ENCODE results near the gene RPTOR.
"Not testable (repeated sequence)": the region's sequence is repeated elsewhere in the genome, so short reads cannot be mapped to it uniquely, and the experiment has no call there.

RPTOR gene

DNA sequence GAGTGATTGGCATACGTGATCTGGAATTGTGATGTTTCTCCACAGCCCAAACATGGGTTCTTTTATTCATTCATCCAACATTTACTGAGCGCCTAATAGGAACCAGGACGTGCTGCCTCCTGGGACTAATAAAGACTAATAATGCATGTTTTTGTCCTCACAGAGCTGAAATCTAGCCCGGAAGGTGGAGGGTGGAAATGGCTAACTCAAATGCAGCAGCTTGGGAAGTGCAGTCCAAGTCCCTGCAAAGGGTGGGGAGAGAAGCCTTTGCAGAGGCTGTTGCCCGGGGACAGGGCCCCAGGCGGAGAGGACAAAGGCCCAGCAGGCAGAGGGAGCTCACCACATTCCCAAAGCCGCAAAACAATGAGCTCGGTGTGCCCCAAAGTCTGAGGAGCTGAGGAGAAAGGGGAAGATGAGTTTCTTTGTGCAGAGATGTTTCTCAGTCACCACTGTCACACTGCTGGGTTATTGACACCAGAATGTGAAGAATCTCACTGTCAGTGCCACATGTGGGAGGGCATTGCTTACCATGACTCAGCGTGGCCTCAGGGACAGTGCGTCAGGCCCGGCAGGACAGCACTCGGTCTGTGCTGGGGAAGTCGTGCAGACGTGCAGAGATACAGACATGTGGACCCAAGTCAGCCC is 328.8 kb downstream of the RPTOR start:
- peak; percentile 75 to 88 for DNase-seq

DNA sequence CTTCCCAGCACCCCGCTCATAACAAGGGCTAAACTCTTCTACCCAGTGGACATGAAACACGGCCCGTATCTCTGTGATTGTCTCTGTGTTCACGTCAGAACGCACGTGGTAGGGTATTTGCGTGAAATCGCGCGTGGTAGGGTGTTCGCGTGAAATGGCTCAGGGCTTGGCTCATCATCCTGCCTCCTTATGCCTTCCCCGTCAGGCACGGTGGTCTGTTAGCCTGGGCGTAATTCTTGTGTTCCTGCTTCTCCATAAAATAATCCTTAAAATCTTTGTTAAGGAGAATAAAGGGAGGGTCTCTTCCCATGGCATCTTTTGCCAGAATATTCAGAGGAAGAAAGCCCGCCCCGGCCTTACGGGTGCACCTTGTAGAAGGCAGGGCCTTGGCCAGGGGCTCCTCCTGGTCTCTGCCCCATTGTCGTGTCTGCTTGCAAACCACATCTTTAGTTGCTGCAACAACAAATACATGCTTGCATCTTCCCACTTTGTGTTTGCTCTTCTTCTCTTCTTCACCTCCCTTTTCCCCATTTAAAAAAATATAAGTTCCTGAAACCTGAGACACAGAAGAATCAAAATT is 330.3 kb downstream of the RPTOR start:
- no peak for DNase-seq

DNA sequence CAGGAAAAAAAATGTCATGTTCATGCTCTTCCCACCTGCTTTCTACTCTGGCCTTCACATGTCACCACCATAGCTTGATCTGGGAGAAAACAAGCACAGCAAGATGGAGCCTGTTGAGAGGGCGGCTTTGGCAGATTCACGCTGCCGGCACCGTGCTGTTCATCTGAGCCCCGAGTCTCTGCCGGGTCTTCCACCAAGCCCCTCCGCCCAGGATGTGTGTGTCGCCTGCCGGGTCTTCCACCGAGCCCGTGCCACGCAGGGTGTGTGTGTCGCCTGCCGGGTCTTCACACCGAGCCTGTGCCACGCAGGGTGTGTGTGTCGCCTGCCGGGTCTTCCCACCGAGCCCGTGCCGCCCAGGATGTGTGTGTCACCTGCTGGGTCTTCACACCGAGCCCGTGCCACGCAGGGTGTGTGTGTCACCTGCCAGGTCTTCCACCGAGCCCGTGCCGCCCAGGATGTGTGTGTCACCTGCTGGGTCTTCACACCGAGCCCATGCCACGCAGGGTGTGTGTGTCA is 330.9 kb downstream of the RPTOR start:
- not testable (repeated sequence) for DNase-seq

DNA sequence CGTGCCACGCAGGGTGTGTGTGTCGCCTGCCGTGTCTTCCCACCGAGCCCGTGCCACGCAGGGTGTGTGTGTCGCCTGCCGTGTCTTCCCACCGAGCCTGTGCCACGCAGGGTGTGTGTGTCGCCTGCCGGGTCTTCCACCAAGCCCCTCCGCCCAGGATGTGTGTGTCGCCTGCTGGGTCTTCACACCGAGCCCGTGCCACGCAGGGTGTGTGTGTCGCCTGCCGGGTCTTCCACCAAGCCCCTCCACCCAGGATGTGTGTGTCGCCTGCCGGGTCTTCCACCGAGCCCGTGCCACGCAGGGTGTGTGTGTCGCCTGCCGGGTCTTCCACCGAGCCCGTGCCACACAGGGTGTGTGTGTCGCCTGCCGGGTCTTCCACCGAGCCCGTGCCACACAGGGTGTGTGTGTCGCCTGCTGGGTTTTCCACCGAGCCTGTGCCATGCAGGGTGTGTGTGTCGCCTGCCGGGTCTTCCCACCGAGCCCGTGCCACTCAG is 331.9 kb downstream of the RPTOR start:
- DNase-seq = not testable (repeated sequence)

DNA sequence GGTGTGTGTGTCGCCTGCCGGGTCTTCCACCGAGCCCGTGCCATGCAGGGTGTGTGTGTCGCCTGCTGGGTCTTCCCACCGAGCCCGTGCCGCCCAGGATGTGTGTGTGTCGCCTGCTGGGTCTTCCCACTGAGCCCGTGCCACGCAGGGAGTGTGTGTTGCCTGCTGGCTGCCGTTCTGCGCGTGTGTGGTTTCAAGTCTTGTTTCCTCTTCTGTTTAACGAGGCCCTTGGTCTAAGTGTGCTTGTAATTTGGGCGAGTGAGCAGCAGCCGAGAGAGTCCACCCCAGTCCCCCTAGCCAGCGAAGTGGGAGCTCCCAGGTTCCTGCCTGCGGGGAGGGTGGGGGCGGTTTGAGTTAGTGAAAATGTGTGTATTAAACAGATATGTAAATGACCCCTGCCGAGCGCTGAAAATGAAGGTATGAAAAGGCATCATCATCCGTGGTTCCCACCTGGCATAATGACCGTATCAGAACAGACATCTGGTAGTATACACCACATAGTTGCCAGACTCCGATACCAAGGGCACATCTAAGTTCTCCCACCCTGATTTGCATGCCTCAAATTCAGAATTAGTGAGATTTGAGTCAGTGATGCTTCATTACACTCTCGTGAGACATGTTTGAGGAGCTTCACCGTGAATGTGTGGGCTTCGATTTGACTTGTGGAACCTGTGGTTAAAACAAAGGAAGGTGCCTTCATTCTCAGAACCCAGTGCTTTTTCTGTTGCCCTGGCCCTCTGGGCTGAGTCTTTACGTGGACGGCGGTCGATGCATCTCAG is 332.5 kb downstream of the RPTOR start:
- no peak for DNase-seq

DNA sequence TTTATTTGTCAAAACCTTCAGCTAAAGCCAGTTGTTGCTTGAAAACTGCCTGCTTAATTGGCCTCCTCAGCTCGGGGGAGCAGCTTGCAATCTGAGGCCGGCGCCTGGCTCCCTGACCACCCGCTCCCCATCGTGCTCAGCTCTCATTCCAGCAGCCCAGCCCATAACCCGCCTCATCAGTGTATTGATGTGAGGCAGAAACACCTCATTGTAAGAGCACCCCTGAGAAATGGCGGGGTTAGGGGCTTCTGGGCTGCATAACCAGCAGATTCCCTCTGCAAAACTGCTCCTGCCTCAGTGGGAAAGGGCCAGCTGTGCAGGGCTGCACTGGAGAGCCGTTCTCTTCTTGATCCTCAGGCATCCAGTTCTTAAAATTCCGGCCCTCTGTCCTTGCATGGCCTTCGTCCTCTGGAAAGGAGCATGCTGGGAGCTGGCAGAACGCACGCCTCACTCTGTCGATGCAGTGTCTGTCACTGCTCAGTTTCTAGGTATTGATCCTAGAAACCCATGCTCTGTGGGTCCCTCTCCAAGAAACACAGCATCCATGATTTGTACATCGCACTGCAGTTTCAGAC is 333.2 kb downstream of the RPTOR start:
- no peak for DNase-seq

DNA sequence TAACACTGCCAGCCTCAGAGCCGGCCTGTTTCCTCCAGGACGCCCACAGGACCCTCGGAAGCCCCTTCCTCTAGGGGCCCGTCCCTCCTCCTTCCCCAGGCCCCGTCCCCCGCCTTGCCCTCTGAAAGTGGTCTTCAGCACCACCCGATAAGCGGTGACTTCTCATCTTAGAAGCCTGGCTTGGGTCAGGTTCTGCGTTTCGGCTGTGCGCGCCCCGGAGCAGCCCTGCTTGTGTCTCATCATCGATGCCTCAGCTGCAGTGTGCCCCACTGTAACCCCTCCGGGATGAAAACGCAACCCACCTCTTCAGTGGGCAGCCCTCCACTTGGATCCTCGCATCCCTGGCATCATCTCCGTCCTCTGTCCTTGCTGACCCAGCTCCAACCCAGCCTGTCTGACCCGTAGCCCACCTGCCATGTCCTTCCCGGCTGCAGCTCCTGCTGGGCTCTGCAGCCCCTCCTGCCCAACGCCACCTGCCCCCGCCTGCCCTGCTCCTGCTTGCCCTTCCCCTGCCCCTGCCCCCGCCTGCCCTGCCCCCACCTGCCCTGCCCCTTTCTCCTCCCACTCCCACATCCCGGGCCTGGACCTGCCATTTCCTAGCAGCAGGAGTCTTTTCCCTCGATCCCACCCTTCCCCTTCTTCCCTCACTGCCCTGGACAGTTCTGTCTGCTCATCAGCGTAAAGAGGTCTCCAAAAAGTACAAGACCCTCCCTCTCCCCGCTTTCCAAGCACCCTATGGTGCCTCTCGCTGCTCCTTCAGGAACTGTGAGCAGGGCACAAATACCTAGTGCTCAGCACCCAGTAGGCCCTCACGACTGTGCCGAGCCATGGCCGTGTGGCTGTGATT is 334.5 kb downstream of the RPTOR start:
- DNase-seq = no peak

DNA sequence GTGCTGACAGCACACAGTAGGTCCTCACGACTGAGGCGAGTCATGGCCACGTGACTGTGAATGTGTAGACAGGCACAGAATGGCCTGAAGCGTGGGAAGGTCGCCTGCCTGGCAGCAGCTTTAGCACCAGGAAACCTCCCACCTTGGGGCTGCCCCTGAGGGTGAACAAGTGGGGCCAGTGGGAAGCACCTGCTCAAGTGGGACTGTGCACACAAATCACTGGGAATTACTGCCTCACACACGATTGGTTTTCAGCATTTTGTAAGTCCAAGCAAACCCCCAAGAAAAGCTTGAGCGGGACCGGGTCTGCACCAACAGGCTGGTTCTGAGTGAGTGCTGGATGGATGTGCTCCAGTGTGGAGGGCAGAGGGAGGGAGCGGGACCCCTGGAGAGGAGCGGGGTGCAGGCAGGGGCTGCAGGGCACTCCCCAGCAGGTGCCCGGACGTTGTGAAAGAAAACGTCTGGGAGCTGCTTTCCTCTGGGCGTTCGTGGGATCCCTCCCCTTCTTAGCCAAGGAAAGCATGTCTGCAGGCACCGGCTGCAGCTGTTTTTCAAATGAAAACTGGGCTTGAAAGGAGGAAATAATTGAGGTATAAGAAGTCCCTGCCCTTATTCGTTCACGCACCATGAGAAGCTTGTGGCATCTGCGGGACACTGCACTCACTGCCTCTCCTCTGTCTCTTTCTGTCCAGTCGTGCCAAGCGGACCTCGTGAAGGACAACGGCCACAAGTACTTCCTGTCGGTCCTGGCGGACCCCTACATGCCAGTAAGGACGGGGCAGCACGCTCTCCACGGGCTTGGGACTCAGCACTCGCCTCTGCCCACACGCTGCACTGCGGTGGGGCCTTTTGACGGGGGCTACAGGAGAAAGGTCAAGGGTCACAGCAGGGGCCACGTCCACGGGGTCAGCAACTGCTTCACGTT is 335.3 kb downstream of the RPTOR start:
- no peak for DNase-seq

DNA sequence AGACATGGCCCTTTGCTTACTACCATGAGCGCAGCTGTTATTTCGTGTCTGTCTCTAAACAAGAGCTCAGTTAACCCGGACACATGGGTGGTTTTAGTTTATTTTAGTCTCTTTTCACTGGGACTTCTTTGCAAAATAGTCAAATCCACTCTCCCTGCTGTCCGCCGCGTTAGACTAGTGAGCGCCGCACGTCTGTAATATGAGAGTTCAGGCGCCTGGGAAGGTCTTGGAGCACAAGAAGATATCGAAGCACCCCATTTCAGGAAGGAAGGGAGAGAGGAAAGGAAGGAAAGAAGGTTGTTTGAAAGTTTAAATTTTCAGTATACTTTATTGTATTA is 336.0 kb downstream of the RPTOR start:
- DNase-seq = no peak

DNA sequence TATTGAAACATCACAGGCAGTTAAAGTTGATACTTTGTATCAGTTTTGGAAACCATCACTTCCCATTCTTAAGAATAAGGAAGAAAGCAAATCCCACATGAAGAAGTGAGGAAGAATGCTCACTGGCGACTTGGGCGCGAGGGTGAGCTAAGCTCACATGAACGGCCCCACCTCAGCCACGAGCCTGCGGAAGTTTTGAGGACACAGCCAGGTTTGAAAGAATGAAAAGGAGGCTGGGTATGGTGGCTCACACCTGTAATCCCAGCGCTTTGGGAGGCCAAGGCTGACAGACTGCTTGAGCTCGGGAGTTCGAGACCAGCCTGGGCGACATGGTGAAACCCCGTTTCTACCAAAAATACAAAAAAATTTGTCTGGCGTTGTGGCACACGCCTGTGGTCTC is 336.7 kb downstream of the RPTOR start:
- peak; percentile 36 to 38 for DNase-seq

DNA sequence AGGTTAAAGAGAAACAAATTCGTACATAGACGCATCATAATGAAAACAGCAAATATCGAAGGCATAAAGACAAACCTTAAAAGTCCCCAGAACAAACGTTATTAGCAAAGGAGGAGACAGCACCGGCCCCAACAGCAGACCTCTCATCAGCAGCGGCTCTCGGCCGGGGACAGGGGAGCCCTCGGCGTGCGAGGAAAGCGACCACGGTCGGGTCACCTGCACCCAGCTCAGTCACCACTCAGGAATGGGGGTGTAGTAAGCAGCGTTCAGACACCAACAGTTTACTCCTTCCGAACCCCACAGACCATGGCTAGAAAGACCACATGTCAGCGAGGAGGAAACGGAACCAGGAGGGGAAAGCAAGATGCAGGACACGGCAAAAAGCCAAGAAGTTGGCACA is 337.7 kb downstream of the RPTOR start:
- DNase-seq = no peak

DNA sequence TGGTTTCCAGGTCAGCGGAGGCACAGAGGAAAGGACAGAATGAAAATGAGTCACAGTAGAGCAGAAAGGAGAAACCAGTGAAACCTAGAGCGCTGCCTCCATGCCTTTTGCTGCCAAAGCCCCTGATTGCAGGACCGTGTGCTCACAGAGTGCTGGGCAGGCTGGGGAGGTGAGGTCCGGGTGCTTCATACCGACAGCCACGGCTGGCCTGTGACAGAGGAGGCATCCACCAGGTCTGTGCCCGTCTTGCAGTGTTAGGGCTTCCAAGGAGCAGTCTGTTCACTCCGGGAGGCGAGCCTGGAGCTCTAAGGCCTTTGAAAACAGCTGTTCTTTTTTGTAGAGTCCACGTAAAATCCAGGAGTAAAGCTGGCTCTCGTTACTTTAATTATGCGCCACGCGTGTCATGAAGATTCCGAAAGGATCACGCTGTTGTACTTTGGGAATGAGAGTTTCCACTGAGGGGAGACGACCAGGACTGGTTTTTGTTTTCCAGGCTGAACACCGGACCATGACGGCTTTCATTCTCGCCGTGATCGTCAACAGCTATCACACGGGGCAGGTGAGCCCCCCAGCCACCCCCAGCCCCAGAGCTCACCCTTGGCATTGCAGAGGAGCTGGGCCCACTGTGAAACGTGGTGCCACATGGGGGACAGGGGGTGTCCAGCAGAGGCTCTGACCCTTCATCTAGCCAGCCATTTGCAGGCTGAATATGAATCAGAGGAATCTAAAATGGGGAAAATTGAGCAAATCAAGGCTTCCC is 338.5 kb downstream of the RPTOR start:
- no peak for DNase-seq

DNA sequence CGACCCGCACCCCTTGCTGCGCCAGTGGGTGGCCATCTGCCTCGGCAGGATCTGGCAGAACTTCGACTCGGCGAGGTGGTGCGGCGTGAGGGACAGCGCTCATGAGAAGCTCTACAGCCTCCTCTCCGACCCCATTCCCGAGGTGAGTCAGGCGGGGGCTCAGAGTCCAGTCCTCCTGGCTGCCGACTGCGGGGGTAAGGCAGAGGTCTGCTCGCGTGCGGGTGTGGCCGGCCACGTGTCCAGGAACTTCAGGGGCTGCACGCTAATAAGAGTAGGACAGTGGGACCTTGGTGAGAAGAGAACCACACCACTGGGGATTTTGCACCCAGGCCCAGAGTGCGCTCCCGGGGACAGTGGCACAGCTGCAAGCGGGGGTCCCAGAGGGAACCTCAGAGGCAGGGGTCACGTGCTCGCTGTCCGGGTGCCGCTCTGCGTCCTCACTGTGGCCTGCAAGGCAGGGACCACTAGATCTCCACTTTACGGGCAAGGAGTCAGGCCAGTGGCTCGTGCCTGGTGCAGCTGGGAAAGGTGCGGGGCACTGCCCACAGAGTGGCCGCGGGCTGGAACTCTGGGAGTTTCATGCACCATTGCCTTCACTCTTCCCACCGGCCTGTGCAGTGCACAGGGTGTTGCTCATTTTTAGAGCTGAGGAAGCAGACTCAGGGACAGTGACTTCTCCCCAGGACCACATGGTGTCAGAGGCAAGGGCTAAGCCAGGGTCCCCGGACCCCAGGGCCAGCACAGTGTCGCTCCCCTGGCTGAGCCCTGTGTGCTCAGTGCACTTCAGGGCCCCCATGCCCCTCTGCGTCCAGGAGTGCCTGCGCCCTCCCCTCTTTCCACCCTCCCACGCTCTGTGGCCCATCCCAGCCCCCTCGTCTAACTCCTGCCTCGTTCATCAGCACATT is 339.4 kb downstream of the RPTOR start:
- no peak for DNase-seq

DNA sequence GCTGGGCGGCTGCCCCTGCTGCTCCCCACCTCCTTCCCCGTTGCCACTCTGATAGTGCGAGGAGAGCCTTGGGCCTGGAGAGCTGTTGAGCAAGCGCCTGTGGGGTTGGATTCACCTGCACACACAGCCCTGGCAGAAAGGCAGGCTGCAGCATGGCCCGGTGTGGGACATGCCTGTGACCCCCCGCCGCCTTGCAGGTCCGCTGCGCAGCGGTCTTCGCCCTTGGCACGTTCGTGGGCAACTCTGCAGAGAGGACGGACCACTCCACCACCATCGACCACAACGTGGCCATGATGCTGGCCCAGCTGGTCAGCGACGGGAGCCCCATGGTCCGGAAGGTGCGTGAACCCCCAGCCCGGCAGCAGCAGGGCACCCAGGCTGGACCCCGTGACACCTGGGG is 340.2 kb downstream of the RPTOR start:
- DNase-seq = no peak

DNA sequence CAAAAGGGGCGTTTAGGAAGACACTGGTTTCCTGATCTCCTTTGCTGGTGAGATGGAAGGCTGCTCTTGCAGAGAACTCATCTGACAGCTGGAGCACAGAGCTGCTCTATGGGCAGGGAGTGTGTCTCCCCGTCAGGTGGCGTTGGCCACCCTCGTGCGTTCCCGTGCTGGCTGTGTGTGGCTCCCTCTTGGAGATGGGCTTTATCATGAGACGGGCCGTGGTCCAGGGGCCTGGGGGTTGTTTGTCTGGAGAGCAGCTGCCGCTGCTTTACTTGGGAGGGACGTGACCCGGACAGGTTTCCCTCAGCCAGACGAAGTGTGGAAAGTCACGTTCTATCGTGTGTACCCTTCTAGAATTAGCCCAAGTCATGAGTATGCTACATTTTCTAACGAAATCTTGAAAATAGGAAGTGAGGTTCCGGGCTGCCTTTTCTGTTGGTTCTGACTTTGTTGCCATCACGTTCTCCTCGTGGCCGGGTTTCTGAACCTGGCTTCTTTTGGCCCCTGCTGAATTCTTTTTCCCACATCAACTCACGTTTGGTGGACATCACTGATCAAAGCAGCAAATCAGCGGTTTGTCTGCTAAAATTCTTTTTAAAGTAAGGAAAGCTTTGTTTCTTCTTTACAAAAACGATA is 341.4 kb downstream of the RPTOR start:
- no peak for DNase-seq

DNA sequence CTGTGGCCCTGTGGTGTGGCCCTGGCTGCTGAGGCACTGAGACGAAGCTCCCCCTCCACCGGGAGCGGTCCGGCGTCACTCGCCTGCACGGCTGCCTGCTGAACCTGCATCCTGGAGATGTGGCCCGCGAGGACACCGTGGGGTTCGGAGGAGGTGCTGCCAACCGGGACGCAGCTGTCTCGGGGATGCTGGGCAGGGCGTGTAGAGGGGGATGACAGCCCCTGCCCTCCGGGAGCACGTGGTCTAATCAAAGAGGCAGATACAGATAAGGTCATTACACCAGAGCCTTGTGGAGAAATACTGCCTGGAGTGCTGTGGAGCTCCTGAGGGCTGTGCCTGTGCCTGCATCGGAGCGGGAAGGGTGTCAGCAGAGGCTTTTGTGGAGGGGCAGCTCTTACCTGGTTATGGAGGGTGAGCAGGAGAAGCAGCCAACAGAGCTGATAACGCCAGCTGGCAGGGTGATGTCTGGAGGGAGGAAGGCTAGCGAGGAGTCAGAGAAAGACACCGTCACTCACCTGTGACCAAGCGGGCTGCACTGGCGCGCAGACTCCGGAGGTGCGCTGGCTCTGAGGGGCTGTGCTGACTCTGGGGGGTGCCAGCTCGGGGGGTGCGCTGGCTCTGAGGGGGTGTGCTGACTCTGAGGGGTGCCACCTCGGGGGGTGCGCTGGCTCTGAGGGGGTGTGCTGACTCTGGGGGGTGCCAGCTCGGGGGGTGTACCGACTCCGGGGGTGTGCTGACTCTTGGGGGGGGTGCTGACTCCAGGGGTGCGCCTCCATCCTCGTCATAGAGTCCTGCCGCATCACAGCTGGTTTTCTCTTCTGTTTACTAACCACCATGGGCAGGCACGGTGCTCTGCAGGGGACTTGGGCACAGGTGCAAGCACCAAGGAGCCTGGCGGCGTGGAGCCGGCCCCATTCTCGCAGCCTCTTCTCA is 342.3 kb downstream of the RPTOR start:
- DNase-seq = no peak

DNA sequence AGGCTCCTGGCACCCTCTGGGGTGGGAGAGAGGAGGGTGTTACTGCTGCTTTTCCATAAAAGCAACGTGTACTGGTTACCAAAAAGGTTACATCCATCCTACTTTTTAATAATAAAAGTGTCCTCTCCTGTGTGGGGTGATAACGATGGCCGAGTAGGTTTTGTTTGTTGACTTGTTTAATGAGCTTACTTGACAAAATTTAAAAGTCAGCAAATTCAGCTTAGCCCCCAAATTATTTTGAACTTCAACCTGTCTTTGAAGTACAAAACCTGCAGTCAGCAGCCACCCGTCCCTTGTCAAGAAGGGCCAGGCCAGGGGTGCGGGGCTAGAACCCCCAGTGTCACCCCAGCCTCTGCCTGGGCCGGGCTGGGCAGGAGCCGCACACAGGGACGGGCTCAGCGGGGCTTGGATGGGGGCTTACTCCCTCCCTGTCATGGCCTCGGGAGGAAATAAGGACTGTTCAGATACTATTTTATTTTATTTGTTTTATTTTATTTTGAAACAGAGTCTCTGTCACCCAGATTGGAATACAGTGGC is 343.1 kb downstream of the RPTOR start:
- no peak for DNase-seq

Measured in inflammatory macrophage treated with lipopolysaccharide for 1 hour (primary cell).